NT2/D1 (cell line): Measurements from ENCODE around the gene RNF152.

Source experiments
- SUZ12 ChIP-seq: IDR thresholded peaks from 2 replicates; pipeline ENCODE4 v1.6.1; 2011; ENCODE audit not compliant: insufficient read length, insufficient read depth; ENCODE audit errors: extremely low read depth
- YY1 ChIP-seq: IDR thresholded peaks from 2 replicates; pipeline ENCODE4 v1.6.1; 2011; ENCODE audit not compliant: insufficient read length, insufficient read depth
- ZNF274 ChIP-seq: IDR thresholded peaks from 2 replicates; pipeline ENCODE4 v1.6.1; 2011; ENCODE audit warnings: mild to moderate bottlenecking, low read depth, low read length

DNA sequence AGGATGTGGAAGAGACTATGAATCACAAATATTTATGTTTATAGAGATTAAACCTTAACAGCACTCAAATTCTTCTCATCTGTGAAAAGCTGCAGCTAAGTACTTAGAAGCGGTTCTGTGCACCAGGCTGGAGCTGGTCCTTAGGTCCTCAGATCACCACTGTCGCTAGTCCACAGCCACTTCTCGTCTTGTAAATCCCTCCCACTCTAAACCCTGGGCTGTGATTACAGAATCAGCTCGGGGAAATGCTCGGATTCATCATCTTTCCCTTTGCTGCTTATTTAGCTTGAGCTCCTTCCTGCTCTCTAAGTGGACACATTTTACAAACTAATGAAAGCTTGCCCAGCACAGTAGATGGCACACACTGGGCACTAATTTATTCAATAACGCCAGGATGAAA lies 61.7 kb downstream of the RNF152 start:
- TF ChIP-seq ZNF274 (no peak), YY1 (no peak), SUZ12 (no peak)
